CD4-positive, alpha-beta memory T cell (primary cell): Measurements from ENCODE around the gene LDB3. TPM values are rescaled to one million over a fixed set of nuclear protein-coding genes. Genes with fewer than 3 reads are reported as not detected.
A peak's percentile ranks its signal among the peaks of the same experiment; 100 is the strongest.

ENCODE experiments used
- CTCF ChIA-PET: fragments of 350-600 bp; sonication (Branson Sonifier 250); formaldehyde crosslinking; loops from one replicate; lab custom pipeline; 2021; ENCODE audit warnings: inconsistent platforms; ENCODE audit not compliant: partially characterized antibody; lab: Charles Lee
- POLR2A ChIA-PET: fragments of 350-600 bp; sonication (Branson Sonifier 250); formaldehyde crosslinking; loops from one replicate; lab custom pipeline; 2021; ENCODE audit not compliant: partially characterized antibody; lab: Charles Lee
- DNase-seq, 5 donors: peaks; one replicate each; pipeline versions ENCODE4 v3.0.0 to v3.0.0-alpha.2; 2020 to 2022; ENCODE audit warnings: mixed read lengths in 1 of 5
- H3K27ac ChIP-seq: one replicate; pipeline ENCODE4 v1.7.0; 2013; ENCODE audit warnings: low read depth, low read length
- H3K27me3 ChIP-seq: 2 replicates; pipeline ENCODE4 v1.7.0; 2013; ENCODE audit warnings: mild to moderate bottlenecking, low read length, moderate library complexity; ENCODE audit not compliant: insufficient read depth
- H3K36me3 ChIP-seq: 2 replicates; pipeline ENCODE4 v1.7.0; 2013; ENCODE audit warnings: mild to moderate bottlenecking, low read length, moderate library complexity; ENCODE audit not compliant: insufficient read depth
- H3K4me1 ChIP-seq: 2 replicates; pipeline ENCODE4 v1.7.0; 2013; ENCODE audit warnings: mild to moderate bottlenecking, low read length, moderate library complexity; ENCODE audit not compliant: insufficient read depth
- H3K4me3 ChIP-seq, 2 donors: one replicate each; pipeline ENCODE4 v1.7.0; 2013; ENCODE audit warnings: low read length in 2 of 2, mild to moderate bottlenecking in 1 of 2
- H3K9me3 ChIP-seq, 2 donors: one replicate each; pipeline ENCODE4 v1.7.0; 2013; ENCODE audit warnings: low read length in 2 of 2, control low read depth in 1 of 2; ENCODE audit not compliant: control insufficient read depth in 1 of 2
- H3K27ac Mint-ChIP-seq, 7 donors: one replicate each; pipeline ENCODE4 v1.8.0; 2020 to 2021; ENCODE audit warnings: mixed read lengths in 7 of 7, mild to moderate bottlenecking in 6 of 7, inconsistent platforms in 3 of 7, moderate library complexity in 3 of 7
- H3K27me3 Mint-ChIP-seq, 2 donors: one replicate each; pipeline ENCODE4 v1.8.0; 2020 to 2021; ENCODE audit warnings: mixed read lengths in 2 of 2
- H3K36me3 Mint-ChIP-seq, 2 donors: one replicate each; pipeline ENCODE4 v1.8.0; 2020 to 2021; ENCODE audit warnings: mixed read lengths in 2 of 2, inconsistent platforms in 1 of 2, mild to moderate bottlenecking in 1 of 2
- H3K4me1 Mint-ChIP-seq, 4 donors: one replicate each; pipeline ENCODE4 v1.8.0; 2020 to 2021; ENCODE audit warnings: mixed read lengths in 4 of 4, mild to moderate bottlenecking in 1 of 4
- H3K4me3 Mint-ChIP-seq, 8 donors: one replicate each; pipeline ENCODE4 v1.8.0; 2020 to 2021; ENCODE audit warnings: mixed read lengths in 8 of 8, mild to moderate bottlenecking in 7 of 8, moderate library complexity in 6 of 8, inconsistent platforms in 3 of 8
- H3K9me3 Mint-ChIP-seq, 8 donors: one replicate each; pipeline ENCODE4 v1.8.0; 2020 to 2021; ENCODE audit warnings: mixed read lengths in 8 of 8, mild to moderate bottlenecking in 5 of 8, inconsistent platforms in 3 of 8, moderate library complexity in 1 of 8
- intact Hi-C: fragments of 100-400 bp; cut with micrococcal nuclease; formaldehyde crosslinking; loops from one replicate; pipeline ENCODE4 v1.15.1; 2023
- polyA plus RNA-seq, 2 donors: library from polyadenylated mRNA; unstranded; fragments of 300-500 nt; fragmentation: Illumina TruSeq; gene quantifications; one replicate each; pipeline ENCODE4 v1.2.3, GENCODE V29; 2021
- total RNA-seq, 2 experiments: library from RNA; stranded (reverse); gene quantifications; one replicate each; pipeline ENCODE4 v1.2.3, GENCODE V29; 2021

Gene LDB3
- total and polyA plus RNA-seq, 4 experiments from 2014 or later, result 0.08 TPM; not detected in 3

- H3K27ac ChIP-seq, result no peak overlapping the region
- POLR2A ChIA-PET, result no interaction called here
Measured at GRCh38 chr10:86779220-86780017, 111.1 kb downstream of the LDB3 start.

GRCh38 chr10:86782701-86783418 lies 114.5 kb downstream of the LDB3 start:
- intact Hi-C loops, result no loop called here
- Mint-ChIP-seq H3K9me3 (peaks cover 0 to 17% (median 6%) of the 10 kb centered on the region in 8 donors), H3K36me3 (peaks cover 13 to 33% of the 10 kb centered on the region in 2 donors), H3K4me3 (no peak overlapping the region), H3K27me3 (no peaks in the 10 kb centered on the region), H3K27ac (no peak overlapping the region), H3K4me1 (peaks cover 6 to 27% (median 15%) of the 10 kb centered on the region in 4 donors)
- CTCF ChIA-PET, result no interaction called here
- POLR2A ChIA-PET, result no interaction called here
- Histone ChIP-seq H3K27me3 (no peaks in the 10 kb centered on the region), H3K4me1 (no peaks in the 10 kb centered on the region), H3K27ac (no peak overlapping the region), H3K4me3 (no peak overlapping the region), H3K36me3 (no peaks in the 10 kb centered on the region), H3K9me3 (no peaks in the 10 kb centered on the region)
- no peak for DNase-seq

More at GRCh38 chr10:86779220-86780017, 111.1 kb downstream of the LDB3 start:
- H3K27me3 Mint-ChIP-seq, result no peaks in the 10 kb centered on the region
- no peak overlapping the region for H3K4me3 Mint-ChIP-seq
- peaks cover 11 to 25% of the 10 kb centered on the region in 2 donors for H3K36me3 Mint-ChIP-seq
- DNase-seq, result no peak
- H3K27ac Mint-ChIP-seq, result no peak overlapping the region
- intact Hi-C loops, result no loop called here
- peaks cover 0 to 14% (median 3%) of the 10 kb centered on the region in 8 donors for H3K9me3 Mint-ChIP-seq
- no peak overlapping the region for H3K4me3 ChIP-seq
- H3K36me3 ChIP-seq, result no peaks in the 10 kb centered on the region
- CTCF ChIA-PET, result no interaction called here
- peaks cover 15 to 33% (median 21%) of the 10 kb centered on the region in 4 donors for H3K4me1 Mint-ChIP-seq
- H3K4me1 ChIP-seq, result no peaks in the 10 kb centered on the region
- no peaks in the 10 kb centered on the region for H3K9me3 ChIP-seq
- H3K27me3 ChIP-seq, result no peaks in the 10 kb centered on the region

- H3K36me3 Mint-ChIP-seq, result peaks cover 8 to 22% of the 10 kb centered on the region in 2 donors
- peaks cover 3 to 23% (median 13%) of the 10 kb centered on the region in 4 donors for H3K4me1 Mint-ChIP-seq
- Histone ChIP-seq H3K9me3 (no peaks in the 10 kb centered on the region), H3K4me3 (no peak overlapping the region), H3K36me3 (no peaks in the 10 kb centered on the region), H3K27ac (no peak overlapping the region), H3K27me3 (no peaks in the 10 kb centered on the region), H3K4me1 (no peaks in the 10 kb centered on the region)
- intact Hi-C loops, result no loop called here
- H3K27ac Mint-ChIP-seq, result peak overlapping the region in 1 of 7 donors; percentile 19
- ChIA-PET POLR2A (no interaction called here), CTCF (no interaction called here)
- no peak overlapping the region for H3K4me3 Mint-ChIP-seq
- H3K27me3 Mint-ChIP-seq, result no peaks in the 10 kb centered on the region
- no peak for DNase-seq
- H3K9me3 Mint-ChIP-seq, result peaks cover 0 to 12% (median 6%) of the 10 kb centered on the region in 8 donors
Measured at GRCh38 chr10:86785037-86785436, 116.7 kb downstream of the LDB3 start.

Other genes starting within 250 kb of the LDB3 start
- 10 to 100 TPM; 54.0 to 55.2 TPM for gene WAPL, start 146.7 kb upstream of the LDB3 start, total RNA-seq
- 10 to 100 TPM; 33.3 to 42.9 TPM for gene WAPL, start 146.7 kb upstream of the LDB3 start, polyA plus RNA-seq
- gene OPN4, start 14.0 kb upstream of the LDB3 start, total RNA-seq, result not detected
- gene OPN4, start 14.0 kb upstream of the LDB3 start, polyA plus RNA-seq, result not detected
- 10 to 100 TPM; 15.5 to 21.0 TPM for gene BMPR1A, start 88.1 kb downstream of the LDB3 start, total RNA-seq
- 1 to 10 TPM; 4.7 to 5.2 TPM for gene BMPR1A, start 88.1 kb downstream of the LDB3 start, polyA plus RNA-seq